ENCODE measurements around the gene C11orf54.

DNA sequence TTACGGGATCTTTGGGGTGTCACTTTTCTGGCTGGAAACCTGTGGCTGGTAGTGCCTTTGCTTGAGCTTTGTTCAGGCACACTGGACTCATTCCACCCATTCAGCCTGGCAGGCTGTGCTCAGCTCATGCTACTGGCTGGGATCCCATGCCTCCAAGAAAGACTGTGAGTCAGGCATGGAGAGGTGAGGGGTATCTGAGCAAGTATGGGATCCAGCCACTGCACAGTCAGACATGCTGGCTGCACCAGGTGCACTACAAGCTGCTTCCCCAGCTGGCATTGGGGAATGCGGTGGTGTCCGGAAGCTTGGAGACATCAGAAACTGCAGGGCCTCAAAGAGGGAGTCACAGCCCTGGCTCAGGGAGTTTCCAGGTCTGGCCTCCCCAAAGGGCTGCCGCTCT lies 30.7 kb downstream of the C11orf54 start:
- TF ChIP-seq, protein P1, sequence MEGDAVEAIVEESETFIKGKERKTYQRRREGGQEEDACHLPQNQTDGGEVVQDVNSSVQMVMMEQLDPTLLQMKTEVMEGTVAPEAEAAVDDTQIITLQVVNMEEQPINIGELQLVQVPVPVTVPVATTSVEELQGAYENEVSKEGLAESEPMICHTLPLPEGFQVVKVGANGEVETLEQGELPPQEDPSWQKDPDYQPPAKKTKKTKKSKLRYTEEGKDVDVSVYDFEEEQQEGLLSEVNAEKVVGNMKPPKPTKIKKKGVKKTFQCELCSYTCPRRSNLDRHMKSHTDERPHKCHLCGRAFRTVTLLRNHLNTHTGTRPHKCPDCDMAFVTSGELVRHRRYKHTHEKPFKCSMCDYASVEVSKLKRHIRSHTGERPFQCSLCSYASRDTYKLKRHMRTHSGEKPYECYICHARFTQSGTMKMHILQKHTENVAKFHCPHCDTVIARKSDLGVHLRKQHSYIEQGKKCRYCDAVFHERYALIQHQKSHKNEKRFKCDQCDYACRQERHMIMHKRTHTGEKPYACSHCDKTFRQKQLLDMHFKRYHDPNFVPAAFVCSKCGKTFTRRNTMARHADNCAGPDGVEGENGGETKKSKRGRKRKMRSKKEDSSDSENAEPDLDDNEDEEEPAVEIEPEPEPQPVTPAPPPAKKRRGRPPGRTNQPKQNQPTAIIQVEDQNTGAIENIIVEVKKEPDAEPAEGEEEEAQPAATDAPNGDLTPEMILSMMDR (IDR thresholded peaks at IDR 0.05), result no peak
- TF ChIP-seq BHLHE40 (IDR thresholded peaks at IDR 0.05; ENCODE audit: low read depth, low read length), result no peak
- no peak for TF ChIP-seq POLR2A (IDR thresholded peaks at IDR 0.05; ENCODE audit: low read length)
- no peak for TF ChIP-seq CEBPB (IDR thresholded peaks at IDR 0.05)
- no peak for TF ChIP-seq NPAS2 (CRISPR knock-in tag; IDR thresholded peaks at IDR 0.05; ENCODE audit: borderline replicate concordance)
- no peak for TF ChIP-seq CHD2 (IDR thresholded peaks at IDR 0.05; ENCODE audit: low read length, partially characterized antibody)
- TF ChIP-seq, protein P2, sequence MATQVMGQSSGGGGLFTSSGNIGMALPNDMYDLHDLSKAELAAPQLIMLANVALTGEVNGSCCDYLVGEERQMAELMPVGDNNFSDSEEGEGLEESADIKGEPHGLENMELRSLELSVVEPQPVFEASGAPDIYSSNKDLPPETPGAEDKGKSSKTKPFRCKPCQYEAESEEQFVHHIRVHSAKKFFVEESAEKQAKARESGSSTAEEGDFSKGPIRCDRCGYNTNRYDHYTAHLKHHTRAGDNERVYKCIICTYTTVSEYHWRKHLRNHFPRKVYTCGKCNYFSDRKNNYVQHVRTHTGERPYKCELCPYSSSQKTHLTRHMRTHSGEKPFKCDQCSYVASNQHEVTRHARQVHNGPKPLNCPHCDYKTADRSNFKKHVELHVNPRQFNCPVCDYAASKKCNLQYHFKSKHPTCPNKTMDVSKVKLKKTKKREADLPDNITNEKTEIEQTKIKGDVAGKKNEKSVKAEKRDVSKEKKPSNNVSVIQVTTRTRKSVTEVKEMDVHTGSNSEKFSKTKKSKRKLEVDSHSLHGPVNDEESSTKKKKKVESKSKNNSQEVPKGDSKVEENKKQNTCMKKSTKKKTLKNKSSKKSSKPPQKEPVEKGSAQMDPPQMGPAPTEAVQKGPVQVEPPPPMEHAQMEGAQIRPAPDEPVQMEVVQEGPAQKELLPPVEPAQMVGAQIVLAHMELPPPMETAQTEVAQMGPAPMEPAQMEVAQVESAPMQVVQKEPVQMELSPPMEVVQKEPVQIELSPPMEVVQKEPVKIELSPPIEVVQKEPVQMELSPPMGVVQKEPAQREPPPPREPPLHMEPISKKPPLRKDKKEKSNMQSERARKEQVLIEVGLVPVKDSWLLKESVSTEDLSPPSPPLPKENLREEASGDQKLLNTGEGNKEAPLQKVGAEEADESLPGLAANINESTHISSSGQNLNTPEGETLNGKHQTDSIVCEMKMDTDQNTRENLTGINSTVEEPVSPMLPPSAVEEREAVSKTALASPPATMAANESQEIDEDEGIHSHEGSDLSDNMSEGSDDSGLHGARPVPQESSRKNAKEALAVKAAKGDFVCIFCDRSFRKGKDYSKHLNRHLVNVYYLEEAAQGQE (IDR thresholded peaks at IDR 0.05), result no peak
- TF ChIP-seq, protein P3, sequence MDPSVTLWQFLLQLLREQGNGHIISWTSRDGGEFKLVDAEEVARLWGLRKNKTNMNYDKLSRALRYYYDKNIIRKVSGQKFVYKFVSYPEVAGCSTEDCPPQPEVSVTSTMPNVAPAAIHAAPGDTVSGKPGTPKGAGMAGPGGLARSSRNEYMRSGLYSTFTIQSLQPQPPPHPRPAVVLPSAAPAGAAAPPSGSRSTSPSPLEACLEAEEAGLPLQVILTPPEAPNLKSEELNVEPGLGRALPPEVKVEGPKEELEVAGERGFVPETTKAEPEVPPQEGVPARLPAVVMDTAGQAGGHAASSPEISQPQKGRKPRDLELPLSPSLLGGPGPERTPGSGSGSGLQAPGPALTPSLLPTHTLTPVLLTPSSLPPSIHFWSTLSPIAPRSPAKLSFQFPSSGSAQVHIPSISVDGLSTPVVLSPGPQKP (IDR thresholded peaks at IDR 0.05; ENCODE audit: low read depth, low read length), result no peak
- TF ChIP-seq, protein P4, sequence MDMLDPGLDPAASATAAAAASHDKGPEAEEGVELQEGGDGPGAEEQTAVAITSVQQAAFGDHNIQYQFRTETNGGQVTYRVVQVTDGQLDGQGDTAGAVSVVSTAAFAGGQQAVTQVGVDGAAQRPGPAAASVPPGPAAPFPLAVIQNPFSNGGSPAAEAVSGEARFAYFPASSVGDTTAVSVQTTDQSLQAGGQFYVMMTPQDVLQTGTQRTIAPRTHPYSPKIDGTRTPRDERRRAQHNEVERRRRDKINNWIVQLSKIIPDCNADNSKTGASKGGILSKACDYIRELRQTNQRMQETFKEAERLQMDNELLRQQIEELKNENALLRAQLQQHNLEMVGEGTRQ (IDR thresholded peaks at IDR 0.05), result no peak
- TF ChIP-seq RNF2 (IDR thresholded peaks at IDR 0.05; ENCODE audit: borderline replicate concordance, low read depth), result no peak
- TF ChIP-seq HOXA7 (CRISPR knock-in tag; IDR thresholded peaks at IDR 0.05), result no peak
